Natural killer cell (primary cell): ENCODE results near the gene RPL22. TPM values are rescaled to one million over a fixed set of nuclear protein-coding genes. Genes with fewer than 3 reads are reported as not detected.

Experiments used
- ATAC-seq, 3 donors: fragments of 150-1000 bp in 2 of 3; fragments of 200-7000 bp in 1 of 3; cut with Tn5 transposase; 1 replicate in 1 of 3; 2 replicates in 2 of 3; pipeline ENCODE4 v1.10.0; 2021; ENCODE audit warnings: mild to moderate bottlenecking in 2 of 3, moderate library complexity in 2 of 3
- DNase-seq, 2 donors: peaks; one replicate each; pipeline versions ENCODE4 v3.0.0 to v3.0.0-alpha.2; 2013 to 2021; ENCODE audit warnings: mixed read lengths in 1 of 2
- H3K27ac ChIP-seq: one replicate; pipeline ENCODE4 v1.5.1; 2013; ENCODE audit warnings: mild to moderate bottlenecking, low read length
- H3K27me3 ChIP-seq: one replicate; pipeline ENCODE4 v1.6.1; 2013; ENCODE audit warnings: low read length; ENCODE audit not compliant: control insufficient read depth, insufficient read depth
- H3K36me3 ChIP-seq: one replicate; pipeline ENCODE4 v1.6.1; 2013; ENCODE audit warnings: low read length; ENCODE audit not compliant: control insufficient read depth, insufficient read depth
- H3K4me1 ChIP-seq: one replicate; pipeline ENCODE4 v1.6.1; 2013; ENCODE audit warnings: low read length; ENCODE audit not compliant: control insufficient read depth, insufficient read depth
- H3K4me3 ChIP-seq: one replicate; pipeline ENCODE4 v1.5.1; 2013; ENCODE audit warnings: low read length
- H3K9me3 ChIP-seq: one replicate; pipeline ENCODE4 v1.6.1; 2013; ENCODE audit warnings: low read length; ENCODE audit not compliant: control insufficient read depth, insufficient read depth
- H3K27ac Mint-ChIP-seq, 2 donors: one replicate each; pipeline ENCODE4 v1.8.0; 2022; ENCODE audit warnings: mild to moderate bottlenecking in 2 of 2, mixed read lengths in 2 of 2, moderate library complexity in 1 of 2
- H3K27me3 Mint-ChIP-seq, 2 donors: one replicate each; pipeline ENCODE4 v1.8.0; 2022; ENCODE audit warnings: low read depth in 2 of 2, mixed read lengths in 2 of 2
- H3K36me3 Mint-ChIP-seq: one replicate; pipeline ENCODE4 v1.8.0; 2022; ENCODE audit warnings: mixed read lengths
- H3K4me1 Mint-ChIP-seq, 2 donors: one replicate each; pipeline ENCODE4 v1.8.0; 2022; ENCODE audit warnings: mixed read lengths in 2 of 2
- H3K4me3 Mint-ChIP-seq: one replicate; pipeline ENCODE4 v1.8.0; 2022; ENCODE audit warnings: mild to moderate bottlenecking, moderate library complexity, mixed read lengths
- H3K9me3 Mint-ChIP-seq, 2 donors: one replicate each; pipeline ENCODE4 v1.8.0; 2022; ENCODE audit warnings: mixed read lengths in 2 of 2
- CTCF ChIP-seq: fragments of 200-600 bp; IDR thresholded peaks from one replicate; pipeline ENCODE4 v1.8.0; 2022; ENCODE audit warnings: antibody characterized with exemption
- WGBS: methylation state at CpG from one replicate; pipeline ENCODE4 v1.1.7; 2013; ENCODE audit warnings: missing lambda C conversion rate; ENCODE audit not compliant: insufficient coverage; 5-methylcytosine and 5-hydroxymethylcytosine counted together
- intact Hi-C: fragments of 100-400 bp; cut with micrococcal nuclease; formaldehyde crosslinking; loops from one replicate; pipeline ENCODE4 v1.14.2; 2022
- total RNA-seq, 4 donors: library from RNA; stranded (reverse); fragments of 120-200 nt in 1 of 4; gene quantifications; one replicate each; pipeline versions ENCODE4 v1.2.3 to v1.2.4, GENCODE V29; 2013 to 2022

The RPL22 gene
- total RNA-seq, 3 donors from 2014 or later (not counting 1 experiment from before 2014, with no cell fraction given) = 210 to 239 (median 228) TPM

DNA sequence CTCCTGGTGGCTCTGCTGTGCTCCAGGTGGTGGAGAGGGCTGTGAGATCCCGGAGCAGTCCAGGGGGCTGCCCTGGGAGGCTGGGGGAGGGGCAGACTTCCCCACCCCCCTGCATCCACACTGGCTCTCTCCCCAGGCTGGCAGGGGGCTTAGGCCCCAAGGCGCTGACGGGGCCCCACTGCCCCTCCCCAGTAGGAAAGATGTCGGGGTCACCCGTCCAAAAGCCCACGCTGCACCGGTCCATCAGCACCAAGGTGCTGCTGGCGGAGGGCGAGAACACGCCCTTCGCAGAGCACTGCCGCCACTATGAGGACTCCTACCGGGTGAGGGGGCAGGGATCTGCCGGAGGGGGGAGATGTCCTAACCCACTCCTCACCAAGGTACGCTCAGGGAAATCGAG is 12.3 kb upstream of the RPL22 start:
- Histone ChIP-seq H3K36me3 (no peaks in the 10 kb centered on the region), H3K4me1 (peaks cover 16% of the 10 kb centered on the region), H3K27me3 (peaks cover 14% of the 10 kb centered on the region), H3K27ac (no peak overlapping the region), H3K4me3 (no peak overlapping the region), H3K9me3 (no peaks in the 10 kb centered on the region)
- H3K27me3 Mint-ChIP-seq = peaks cover 8 to 26% of the 10 kb centered on the region in 2 donors
- H3K27ac Mint-ChIP-seq = no peak overlapping the region
- no peak for ATAC-seq
- TF ChIP-seq CTCF = no peak
- H3K4me3 Mint-ChIP-seq = no peak overlapping the region
- intact Hi-C loops = no loop called here
- DNase-seq = no peak
- H3K9me3 Mint-ChIP-seq = no peaks in the 10 kb centered on the region
- no peaks in the 10 kb centered on the region for H3K36me3 Mint-ChIP-seq
- 89% methylated on average over 15 of the region's 16 CpGs for WGBS
- H3K4me1 Mint-ChIP-seq = no peaks in the 10 kb centered on the region

GRCh38 chr1:6210591-6211355 is 11.4 kb upstream of the RPL22 start:
- DNase-seq (no peak), ATAC-seq (no peak)
- Histone ChIP-seq H3K27ac (no peak overlapping the region), H3K36me3 (no peaks in the 10 kb centered on the region), H3K4me1 (peaks cover 26% of the 10 kb centered on the region), H3K9me3 (no peaks in the 10 kb centered on the region), H3K27me3 (peaks cover 15% of the 10 kb centered on the region), H3K4me3 (no peak overlapping the region)
- no peak overlapping the region for H3K27ac Mint-ChIP-seq
- TF ChIP-seq CTCF = no peak
- H3K36me3 Mint-ChIP-seq = no peaks in the 10 kb centered on the region
- intact Hi-C loops = no loop called here
- H3K27me3 Mint-ChIP-seq = peaks cover 8 to 30% of the 10 kb centered on the region in 2 donors
- H3K4me3 Mint-ChIP-seq = no peak overlapping the region
- no peaks in the 10 kb centered on the region for H3K4me1 Mint-ChIP-seq
- WGBS = 95% methylated on average over 29 of the region's 29 CpGs
- H3K9me3 Mint-ChIP-seq = no peaks in the 10 kb centered on the region

GRCh38 chr1:6209661-6210580 is 10.5 kb upstream of the RPL22 start:
- Mint-ChIP-seq H3K27ac (no peak overlapping the region), H3K9me3 (no peaks in the 10 kb centered on the region), H3K4me1 (no peaks in the 10 kb centered on the region), H3K27me3 (peaks cover 0 to 24% of the 10 kb centered on the region in 2 donors), H3K4me3 (peak overlapping the region; percentile 4), H3K36me3 (no peaks in the 10 kb centered on the region)
- TF ChIP-seq CTCF = no peak
- WGBS = 83% methylated on average over 17 of the region's 17 CpGs
- peaks cover 34% of the 10 kb centered on the region for H3K4me1 ChIP-seq
- H3K27ac ChIP-seq = no peak overlapping the region
- H3K27me3 ChIP-seq = peaks cover 20% of the 10 kb centered on the region
- ATAC-seq (no peak), DNase-seq (peak in 1 of 2 donors; percentile 41)
- H3K9me3 ChIP-seq = no peaks in the 10 kb centered on the region
- intact Hi-C loops = no loop called here
- no peak overlapping the region for H3K4me3 ChIP-seq
- H3K36me3 ChIP-seq = no peaks in the 10 kb centered on the region
